T-helper 22 cell (primary cell): ENCODE measurements around the gene ZNF837.
"Not testable (repeated sequence)": the region's sequence is repeated elsewhere in the genome, so short reads cannot be mapped to it uniquely, and the experiment has no call there.

ENCODE experiments used
- DNase-seq: peaks from one replicate; pipeline ENCODE4 v3.0.0-alpha.2; 2020; ENCODE audit warnings: low read depth

Gene ZNF837

GRCh38 chr19:58350001-58350861 is 30.6 kb downstream of the ZNF837 start:
- DNase-seq, result no peak

- no peak for DNase-seq
Observed at GRCh38 chr19:58349590-58349989, 31.2 kb downstream of the ZNF837 start.

- not testable (repeated sequence) for DNase-seq
Observed at GRCh38 chr19:58348080-58348479, 32.8 kb downstream of the ZNF837 start.

- DNase-seq, result peak; percentile 67
Observed at GRCh38 chr19:58346961-58347929, 33.6 kb downstream of the ZNF837 start.

GRCh38 chr19:58345558-58345957 is 35.3 kb downstream of the ZNF837 start:
- no peak for DNase-seq

- DNase-seq, result no peak
Observed at GRCh38 chr19:58338825-58339558, 41.8 kb downstream of the ZNF837 start.

GRCh38 chr19:58338336-58338735 is 42.5 kb downstream of the ZNF837 start:
- no peak for DNase-seq

GRCh38 chr19:58336820-58337219 is 44.0 kb downstream of the ZNF837 start:
- no peak for DNase-seq

GRCh38 chr19:58336216-58336615 is 44.6 kb downstream of the ZNF837 start:
- DNase-seq, result no peak

GRCh38 chr19:58335630-58336029 is 45.2 kb downstream of the ZNF837 start:
- DNase-seq, result no peak

- no peak for DNase-seq
Observed at GRCh38 chr19:58334691-58335249, 46.1 kb downstream of the ZNF837 start.

- no peak for DNase-seq
Observed at GRCh38 chr19:58332697-58333096, 48.1 kb downstream of the ZNF837 start.

- DNase-seq, result no peak
Observed at GRCh38 chr19:58330458-58330857, 50.4 kb downstream of the ZNF837 start.

- no peak for DNase-seq
Observed at GRCh38 chr19:58328999-58329398, 51.8 kb downstream of the ZNF837 start.

- peak; percentile 81 for DNase-seq
Observed at GRCh38 chr19:58326914-58327726, 53.7 kb downstream of the ZNF837 start, which contains the start of gene ZSCAN22. Gene ZSCAN22, plus strand, starts transcription at chr19:58326994. Its CDS starts 7,809 bp downstream, at chr19:58334803.

GRCh38 chr19:58326501-58326913 is 54.3 kb downstream of the ZNF837 start:
- DNase-seq, result no peak

GRCh38 chr19:58325311-58326022 is 55.4 kb downstream of the ZNF837 start:
- DNase-seq, result no peak

- DNase-seq, result no peak
Observed at GRCh38 chr19:58319241-58319640, 61.6 kb downstream of the ZNF837 start.

GRCh38 chr19:58318297-58318696 is 62.5 kb downstream of the ZNF837 start:
- no peak for DNase-seq
